ENCODE measurements around the gene PRMT7.

Gene PRMT7

GRCh38 chr16:68310774-68311511 is at the start of gene PRMT7, which contains the start of gene SLC7A6OS:
TSS of gene PRMT7 (plus strand) at chr16:68311019. CDS start at chr16:68315980, 4,961 bp downstream.
TSS of gene SLC7A6OS (minus strand) at chr16:68310946. CDS start at chr16:68310926, 20 bp downstream.
- peak within 1 kb of the TSS; percentile 94 for H3K4me3 ChIP-seq (ENCODE audit: low read depth, low read length)

GRCh38 chr16:68263559-68264127 is 47.2 kb upstream of the PRMT7 start:
- H3K4me3 ChIP-seq (ENCODE audit: low read depth, low read length), result peak overlapping the region; percentile 89
- no peak for TF ChIP-seq CTCF (IDR thresholded peaks at IDR 0.05; ENCODE audit: low read depth, low read length)

More at GRCh38 chr16:68310774-68311511, at the start of gene PRMT7, which contains the start of gene SLC7A6OS:
- TF ChIP-seq CTCF (IDR thresholded peaks at IDR 0.05; ENCODE audit: low read depth, low read length), result no peak

- H3K4me3 ChIP-seq (ENCODE audit: low read depth, low read length), result peak within 1 kb of the TSS; percentile 89
- TF ChIP-seq CTCF (IDR thresholded peaks at IDR 0.05; ENCODE audit: low read depth, low read length), result peak; percentile 68
Observed at GRCh38 chr16:68264128-68265077, 46.4 kb upstream of the PRMT7 start, which contains the start of gene SLC7A6. TSS of gene SLC7A6 (plus strand) at chr16:68264526. CDS start at chr16:68274727, 10,201 bp downstream.

- peak overlapping the region; percentile 89 for H3K4me3 ChIP-seq (ENCODE audit: low read depth, low read length)
- TF ChIP-seq CTCF (IDR thresholded peaks at IDR 0.05; ENCODE audit: low read depth, low read length), result no peak
Observed at GRCh38 chr16:68265078-68265920, 45.5 kb upstream of the PRMT7 start.

- H3K4me3 ChIP-seq (ENCODE audit: low read depth, low read length), result no peak overlapping the region
- TF ChIP-seq CTCF (IDR thresholded peaks at IDR 0.05; ENCODE audit: low read depth, low read length), result no peak
Observed at GRCh38 chr16:68267612-68268405, 43.0 kb upstream of the PRMT7 start.

GRCh38 chr16:68269793-68270192 is 41.0 kb upstream of the PRMT7 start:
- H3K4me3 ChIP-seq (ENCODE audit: low read depth, low read length), result no peak overlapping the region
- TF ChIP-seq CTCF (IDR thresholded peaks at IDR 0.05; ENCODE audit: low read depth, low read length), result no peak

All from WI38 (cell line).